Stimulated activated CD8-positive, alpha-beta memory T cell treated with anti-CD3 and anti-CD28 coated beads, Interleukin-4, amount 100 ng/mL, for 48 hours (primary cell): ENCODE data around the gene LHFPL3.
A peak's percentile ranks its signal among the peaks of the same experiment; 100 is the strongest.

Experiments used
- DNase-seq: peaks from one replicate; pipeline ENCODE4 v3.0.0-alpha.2; 2020

LHFPL3 gene

DNA sequence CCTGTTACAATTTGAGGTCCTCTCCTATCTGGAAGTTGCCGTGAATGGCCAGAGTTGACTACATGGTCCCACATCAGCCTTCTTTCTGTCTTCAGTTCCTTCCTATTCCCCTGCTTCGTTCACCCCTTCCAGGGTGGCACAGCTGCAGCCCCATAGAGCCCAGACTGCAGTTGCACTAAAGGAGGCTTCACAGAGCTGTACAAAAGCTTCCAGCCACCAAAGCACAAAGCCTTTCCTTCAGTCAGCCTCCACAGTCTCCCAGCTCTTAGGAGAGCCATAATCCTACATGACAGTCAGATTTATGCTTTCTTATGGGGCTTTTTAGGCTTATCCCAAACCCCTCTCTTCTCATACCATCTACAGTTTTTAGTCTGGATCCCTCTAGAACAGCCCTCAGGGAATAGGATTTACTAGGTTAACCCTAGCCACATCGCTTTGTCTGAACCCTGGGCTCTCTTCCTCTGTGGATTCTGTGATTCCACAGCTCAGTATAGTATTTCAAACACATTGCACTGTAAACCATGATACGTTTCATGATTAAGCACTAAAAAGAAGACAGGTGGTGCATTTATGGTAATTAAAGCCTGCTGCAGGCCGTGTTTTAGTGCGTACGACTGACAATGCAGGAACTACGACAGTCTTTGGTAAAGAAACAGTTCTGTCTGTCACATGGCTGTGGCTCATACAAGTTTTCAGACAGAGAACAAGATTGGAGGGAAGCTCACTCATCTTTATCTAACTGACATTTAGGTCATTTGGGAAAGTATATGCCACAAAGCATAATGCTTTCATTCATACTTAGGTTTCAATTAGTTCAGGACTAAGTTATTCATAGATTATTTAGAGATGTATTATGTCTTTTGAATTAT is 477.3 kb downstream of the LHFPL3 start:
- DNase-seq: no peak

DNA sequence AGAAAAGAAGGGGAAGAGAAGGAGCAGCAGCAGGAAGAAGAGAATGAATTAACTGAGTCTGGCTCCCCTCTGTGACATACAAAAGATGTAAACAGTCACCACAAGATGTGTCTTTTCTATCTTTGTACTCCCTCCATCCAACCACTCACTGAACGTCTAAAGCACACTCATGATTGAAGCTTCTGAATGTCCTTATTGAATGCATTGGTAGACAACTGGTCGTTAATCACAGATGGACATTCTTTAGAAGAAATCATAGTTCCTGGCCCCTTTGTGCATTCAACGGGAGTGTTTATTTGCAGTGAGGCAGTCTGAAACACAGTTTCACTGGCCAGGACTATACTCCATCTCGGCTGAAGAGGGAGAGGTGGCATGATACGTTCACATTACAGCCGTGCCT is 479.3 kb downstream of the LHFPL3 start:
- DNase-seq: no peak

- DNase-seq: no peak
Observed at GRCh38 chr7:104809906-104810305, 481.5 kb downstream of the LHFPL3 start.

DNA sequence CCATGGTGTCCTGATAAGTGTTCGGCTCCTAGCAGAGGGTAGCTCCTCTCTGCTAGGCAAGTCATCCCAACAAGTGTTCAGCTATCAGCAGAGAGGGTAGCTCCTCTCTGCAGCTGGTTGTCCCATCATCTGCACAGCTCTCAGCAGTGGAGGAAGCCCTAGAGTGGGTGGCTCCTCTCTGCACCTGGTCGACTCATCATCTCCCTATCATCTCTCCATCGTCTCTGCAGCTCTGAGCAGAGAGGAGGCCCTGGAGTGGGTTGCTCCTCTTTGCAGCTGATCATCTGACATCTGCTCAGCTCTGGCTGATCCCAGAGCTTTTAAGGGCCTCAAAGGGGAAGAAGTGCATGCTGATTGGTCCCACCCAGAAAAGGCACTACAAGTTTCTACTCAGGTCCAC is 485.7 kb downstream of the LHFPL3 start:
- DNase-seq: no peak

GRCh38 chr7:104814671-104815400 is 486.4 kb downstream of the LHFPL3 start:
- DNase-seq: no peak

DNA sequence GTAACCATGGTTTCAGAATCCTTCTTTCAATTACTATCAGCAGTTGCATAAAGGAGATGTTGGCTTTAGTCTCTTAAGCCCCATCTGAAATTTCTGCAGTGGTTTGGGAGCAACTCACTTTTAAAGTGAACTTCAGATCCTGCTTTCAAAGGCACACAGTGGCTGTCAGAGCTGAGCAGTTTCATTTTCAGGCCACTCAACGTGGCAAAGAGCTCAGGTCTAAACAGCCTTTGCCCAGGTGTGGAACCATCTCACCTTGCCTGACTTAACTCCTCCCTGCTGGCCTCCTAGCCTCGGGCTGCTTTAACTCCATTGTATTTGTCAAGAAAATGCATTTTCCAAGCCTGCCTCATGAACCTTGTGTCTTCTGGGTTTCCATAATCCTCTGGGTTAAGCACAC is 488.1 kb downstream of the LHFPL3 start:
- DNase-seq: no peak

- DNase-seq: no peak
Observed at GRCh38 chr7:104818961-104819880, 490.8 kb downstream of the LHFPL3 start.

DNA sequence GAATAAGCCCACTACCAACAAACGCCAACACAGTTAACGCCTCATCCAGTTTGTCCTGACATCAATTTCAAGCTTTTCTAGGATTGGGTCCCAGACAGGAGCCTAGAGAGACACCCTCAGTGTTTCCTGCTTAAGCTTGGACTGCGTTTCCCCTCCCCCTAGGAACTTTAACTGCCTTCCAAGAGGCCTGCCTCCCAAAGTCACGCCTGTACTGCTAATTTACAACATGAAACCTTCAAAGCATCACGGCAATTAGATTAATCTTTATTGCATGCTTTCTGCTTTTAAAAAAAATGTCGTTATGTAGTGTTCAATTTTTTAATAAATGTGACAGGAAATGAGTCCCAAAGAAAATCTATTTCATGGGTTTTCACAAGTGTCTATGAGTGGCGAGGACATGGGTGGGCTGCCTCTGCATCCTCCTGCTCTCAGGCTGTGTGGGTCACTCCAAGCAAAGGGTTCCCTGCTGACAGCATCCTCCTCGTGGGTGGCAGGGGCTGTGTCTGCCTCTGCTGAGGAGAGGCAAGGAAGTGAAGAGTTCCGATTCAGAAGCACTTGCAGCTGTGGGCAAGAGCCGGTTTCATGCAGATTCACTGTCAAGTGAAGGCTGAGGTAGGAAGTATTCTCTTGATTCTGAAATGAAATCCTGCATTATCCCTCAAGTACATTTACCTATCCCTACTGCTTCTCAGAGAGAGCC is 492.6 kb downstream of the LHFPL3 start:
- no peak for DNase-seq

GRCh38 chr7:104823177-104823576 is 494.8 kb downstream of the LHFPL3 start:
- no peak for DNase-seq

- no peak for DNase-seq
Observed at GRCh38 chr7:104825099-104825498, 496.7 kb downstream of the LHFPL3 start.

DNA sequence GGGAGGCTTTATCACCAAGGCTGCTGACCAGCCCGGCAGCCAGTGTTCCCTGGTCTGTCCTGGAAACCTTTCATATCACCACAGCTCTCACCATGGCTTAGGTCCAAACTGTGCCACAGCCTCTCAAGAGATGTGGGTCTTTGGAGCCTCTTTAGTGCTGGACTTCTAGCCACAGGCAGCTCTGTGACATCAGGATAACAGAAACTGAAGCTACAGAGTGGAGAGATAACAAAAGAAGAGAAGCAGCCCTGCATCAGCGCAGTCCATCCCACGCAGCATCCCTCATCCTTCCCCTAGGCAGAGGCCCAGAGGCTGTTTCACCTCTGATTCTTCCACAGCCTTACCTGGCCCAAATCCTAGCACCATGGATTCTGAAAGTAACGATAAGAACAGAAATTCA is 497.7 kb downstream of the LHFPL3 start:
- DNase-seq: no peak

GRCh38 chr7:104836976-104837375 is 508.6 kb downstream of the LHFPL3 start:
- no peak for DNase-seq

- DNase-seq: no peak
Observed at GRCh38 chr7:104838537-104839299, 510.3 kb downstream of the LHFPL3 start.

- DNase-seq: no peak
Observed at GRCh38 chr7:104839842-104840241, 511.4 kb downstream of the LHFPL3 start.

- no peak for DNase-seq
Observed at GRCh38 chr7:104841798-104842197, 513.4 kb downstream of the LHFPL3 start.

GRCh38 chr7:104843198-104843597 is 514.8 kb downstream of the LHFPL3 start:
- DNase-seq: no peak

DNA sequence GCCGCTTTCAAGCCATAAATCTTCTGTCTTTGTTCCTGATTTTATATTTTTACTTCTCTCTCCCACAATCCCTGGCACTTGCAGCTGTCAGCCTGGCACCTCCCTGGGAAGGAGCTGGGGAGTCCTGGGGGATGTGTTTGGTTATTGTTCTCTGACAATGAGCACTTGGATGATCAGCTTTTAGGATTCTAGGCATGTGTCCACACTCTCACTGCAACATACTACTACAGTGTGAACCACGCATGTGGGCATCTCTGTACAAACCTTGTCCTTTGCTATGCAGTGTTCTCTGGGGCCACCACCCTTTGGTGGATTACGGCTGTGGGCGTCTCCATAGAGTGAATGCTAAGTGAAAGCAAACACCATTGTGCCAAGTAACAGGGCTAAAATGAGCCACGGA is 517.2 kb downstream of the LHFPL3 start:
- DNase-seq: no peak

GRCh38 chr7:104846731-104847130 is 518.3 kb downstream of the LHFPL3 start:
- no peak for DNase-seq

DNA sequence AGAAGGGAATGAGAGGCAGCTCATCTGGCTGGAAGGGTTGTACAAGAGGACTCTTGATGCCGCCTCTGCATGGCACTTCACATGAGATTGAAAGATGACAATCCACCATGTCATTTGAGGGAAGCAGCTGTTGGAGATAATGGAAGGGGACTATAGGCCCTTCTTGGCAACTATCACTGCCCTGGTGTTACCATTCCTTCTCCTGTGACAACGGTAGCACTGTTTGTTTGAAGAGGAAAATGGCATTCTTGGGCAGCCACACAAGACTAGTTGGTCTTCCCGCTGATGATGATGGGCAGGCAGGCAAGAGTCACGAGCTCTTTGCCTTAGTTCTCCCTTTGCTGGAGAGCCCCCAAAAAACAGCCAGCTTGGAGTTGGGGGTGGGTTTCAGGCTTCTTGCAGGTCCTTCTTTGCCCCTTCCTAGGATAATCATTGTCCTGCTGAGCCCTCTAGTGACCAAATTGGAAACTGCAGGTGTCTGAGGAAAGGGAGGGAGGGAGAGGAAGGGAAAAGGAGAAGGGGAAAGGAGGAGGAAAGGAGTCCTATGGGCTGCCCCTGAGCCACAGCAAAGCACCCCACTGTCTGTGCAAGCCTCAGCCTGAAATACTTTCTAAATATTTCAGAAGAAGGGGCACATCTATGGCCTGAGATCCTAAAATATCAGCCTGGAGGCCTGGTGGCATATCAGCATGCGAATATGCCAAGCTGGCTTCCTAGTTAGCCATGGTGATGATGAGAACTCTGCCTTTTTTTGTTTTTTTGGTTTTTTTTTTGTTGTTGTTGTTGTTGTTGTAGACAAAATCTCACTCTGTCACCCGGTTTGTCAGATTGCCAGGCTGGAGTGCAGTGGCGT is 520.0 kb downstream of the LHFPL3 start:
- peak; percentile 78 for DNase-seq

- DNase-seq: no peak
Observed at GRCh38 chr7:104850374-104850773, 522.0 kb downstream of the LHFPL3 start.

- no peak for DNase-seq
Observed at GRCh38 chr7:104851268-104851667, 522.9 kb downstream of the LHFPL3 start.
